Stimulated activated CD8-positive, alpha-beta memory T cell treated with anti-CD3 and anti-CD28 coated beads, Interleukin-7, amount 100 ng/mL, for 4 hours (primary cell): ENCODE results near the gene TNFRSF12A.
"Not testable (repeated sequence)": the region's sequence is repeated elsewhere in the genome, so short reads cannot be mapped to it uniquely, and the experiment has no call there.

Experiments used
- DNase-seq, 2 donors: peaks; one replicate each; pipeline ENCODE4 v3.0.0-alpha.2; 2020; ENCODE audit warnings: low read depth in 2 of 2

TNFRSF12A gene

GRCh38 chr16:3049921-3050481 is 29.8 kb downstream of the TNFRSF12A start:
- DNase-seq, result no peak

GRCh38 chr16:3050487-3050886 is 30.3 kb downstream of the TNFRSF12A start:
- DNase-seq, result no peak

DNA sequence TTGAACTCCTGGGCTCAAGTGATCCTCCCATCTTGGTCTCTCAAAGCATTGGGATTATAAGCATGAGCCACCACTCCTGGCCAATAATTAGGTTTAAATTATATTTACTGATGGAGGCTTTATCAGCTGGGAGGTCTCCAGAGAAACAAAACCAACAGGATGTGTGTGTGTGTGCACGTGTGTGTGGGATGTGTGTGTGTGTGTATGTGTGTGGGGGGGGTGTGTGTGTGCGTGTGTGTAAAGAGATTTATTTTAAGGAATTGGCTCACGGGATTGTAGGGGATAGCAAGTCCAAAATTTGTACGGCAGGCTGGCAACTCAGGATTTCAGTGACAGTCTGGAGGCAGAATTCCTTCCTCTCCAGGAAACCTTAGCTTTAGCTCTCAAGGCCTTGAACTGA is 30.8 kb downstream of the TNFRSF12A start:
- DNase-seq, result no peak

DNA sequence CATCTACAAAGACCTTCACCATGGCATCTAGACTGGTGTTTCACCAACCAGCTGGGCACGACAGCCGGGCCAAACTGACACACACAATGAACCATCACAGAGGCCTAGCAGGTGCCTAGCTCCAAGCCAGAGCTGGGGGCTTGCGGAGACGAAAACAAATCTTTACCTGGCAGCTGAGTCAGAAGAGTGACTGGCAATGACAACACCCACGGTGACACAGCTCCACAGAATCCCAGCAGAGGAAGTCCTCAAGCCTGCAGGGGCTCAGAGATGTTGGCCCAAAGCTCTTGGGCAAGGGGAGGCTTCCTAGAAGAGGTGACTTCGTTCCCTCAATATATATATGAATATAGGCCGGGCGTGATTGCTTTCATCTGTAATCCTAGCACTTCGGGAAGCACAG is 31.3 kb downstream of the TNFRSF12A start:
- DNase-seq, result no peak

- DNase-seq, result not testable (repeated sequence)
Observed at GRCh38 chr16:3052571-3053329, 32.6 kb downstream of the TNFRSF12A start.

- DNase-seq, result not testable (repeated sequence)
Observed at GRCh38 chr16:3053330-3053710, 33.2 kb downstream of the TNFRSF12A start.

GRCh38 chr16:3054965-3055733 is 35.0 kb downstream of the TNFRSF12A start:
- no peak for DNase-seq

DNA sequence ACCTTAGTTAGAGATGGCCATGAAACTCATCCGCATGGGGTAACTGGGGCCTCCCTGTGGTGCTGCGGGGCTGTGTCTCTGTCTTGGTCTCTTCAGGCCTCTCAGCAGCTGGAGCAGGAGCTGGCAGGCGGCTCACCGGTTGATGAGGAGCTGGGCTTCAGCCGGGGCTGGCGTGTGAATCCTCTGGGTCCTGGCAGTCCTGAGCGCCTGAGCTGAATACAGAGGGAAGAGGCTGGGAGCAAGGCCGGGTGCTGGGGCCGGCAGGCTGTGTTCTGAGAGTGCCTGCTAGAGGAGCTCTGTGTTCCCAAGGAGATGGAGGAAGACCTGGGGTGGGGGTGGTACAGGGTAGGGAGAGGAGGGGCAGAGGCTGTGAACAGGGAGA is 35.6 kb downstream of the TNFRSF12A start:
- DNase-seq, result not testable (repeated sequence)

DNA sequence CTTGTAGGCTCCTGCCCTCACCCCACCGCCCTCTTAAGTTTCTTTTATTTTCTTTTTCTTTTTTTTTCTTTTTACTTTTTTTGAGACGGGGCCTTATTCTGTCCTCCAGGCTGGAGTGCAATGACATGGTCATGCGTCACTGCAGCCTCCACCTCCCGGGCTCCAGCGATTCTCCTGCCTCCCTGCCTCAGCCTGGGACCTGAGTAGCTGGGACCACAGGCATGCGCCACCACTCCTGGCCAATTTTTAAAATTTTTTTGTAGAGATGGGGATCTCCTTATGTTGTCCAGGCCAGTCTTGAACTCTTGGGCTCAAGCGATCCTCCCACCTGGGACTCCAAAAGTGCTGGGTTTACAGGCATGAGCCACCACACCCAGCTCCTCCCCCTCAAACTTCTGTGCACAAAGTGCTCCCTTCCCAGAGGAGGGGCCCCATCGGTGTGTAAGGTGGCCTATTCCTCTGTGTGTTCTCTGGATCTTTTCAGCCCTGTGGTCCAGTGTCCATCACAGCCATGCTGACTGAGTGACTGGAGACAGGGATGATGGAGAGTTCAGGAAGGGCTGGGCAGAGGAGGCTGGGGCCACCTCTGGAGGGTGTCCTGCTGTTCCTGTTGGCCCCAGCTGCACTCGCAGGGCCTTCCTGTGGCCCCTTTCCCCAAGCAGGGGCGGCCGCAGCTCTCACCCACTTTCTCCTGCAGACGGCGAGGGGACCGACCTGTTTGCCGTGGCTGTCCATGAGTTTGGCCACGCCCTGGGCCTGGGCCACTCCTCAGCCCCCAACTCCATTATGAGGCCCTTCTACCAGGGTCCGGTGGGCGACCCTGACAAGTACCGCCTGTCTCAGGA is 36.4 kb downstream of the TNFRSF12A start:
- DNase-seq, result no peak

GRCh38 chr16:3057181-3058138 is 37.3 kb downstream of the TNFRSF12A start:
- DNase-seq, result no peak

DNA sequence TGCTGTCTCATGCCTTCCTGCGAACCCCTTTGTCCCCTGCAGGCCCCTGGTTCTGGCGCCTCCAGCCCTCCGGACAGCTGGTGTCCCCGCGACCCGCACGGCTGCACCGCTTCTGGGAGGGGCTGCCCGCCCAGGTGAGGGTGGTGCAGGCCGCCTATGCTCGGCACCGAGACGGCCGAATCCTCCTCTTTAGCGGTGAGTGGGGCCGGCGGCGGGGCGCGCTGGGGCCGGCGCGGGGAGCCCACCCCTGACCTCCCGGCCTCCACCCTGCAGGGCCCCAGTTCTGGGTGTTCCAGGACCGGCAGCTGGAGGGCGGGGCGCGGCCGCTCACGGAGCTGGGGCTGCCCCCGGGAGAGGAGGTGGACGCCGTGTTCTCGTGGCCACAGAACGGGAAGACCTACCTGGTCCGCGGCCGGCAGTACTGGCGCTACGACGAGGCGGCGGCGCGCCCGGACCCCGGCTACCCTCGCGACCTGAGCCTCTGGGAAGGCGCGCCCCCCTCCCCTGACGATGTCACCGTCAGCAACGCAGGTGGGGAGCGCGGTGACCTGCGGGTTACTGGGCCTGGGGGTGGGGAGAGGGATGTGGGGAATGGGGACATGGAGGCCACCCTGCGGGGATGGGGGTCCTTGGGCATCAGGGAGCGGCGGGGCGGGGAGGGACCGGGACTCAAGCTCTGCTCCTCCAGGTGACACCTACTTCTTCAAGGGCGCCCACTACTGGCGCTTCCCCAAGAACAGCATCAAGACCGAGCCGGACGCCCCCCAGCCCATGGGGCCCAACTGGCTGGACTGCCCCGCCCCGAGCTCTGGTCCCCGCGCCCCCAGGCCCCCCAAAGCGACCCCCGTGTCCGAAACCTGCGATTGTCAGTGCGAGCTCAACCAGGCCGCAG is 38.2 kb downstream of the TNFRSF12A start:
- DNase-seq, result no peak

GRCh38 chr16:3059041-3059722 is 39.0 kb downstream of the TNFRSF12A start:
- peak; percentile 64 to 81 for DNase-seq

GRCh38 chr16:3059723-3060242 is 39.6 kb downstream of the TNFRSF12A start:
- no peak for DNase-seq

GRCh38 chr16:3060339-3061127 is 40.4 kb downstream of the TNFRSF12A start:
- DNase-seq, result no peak

DNA sequence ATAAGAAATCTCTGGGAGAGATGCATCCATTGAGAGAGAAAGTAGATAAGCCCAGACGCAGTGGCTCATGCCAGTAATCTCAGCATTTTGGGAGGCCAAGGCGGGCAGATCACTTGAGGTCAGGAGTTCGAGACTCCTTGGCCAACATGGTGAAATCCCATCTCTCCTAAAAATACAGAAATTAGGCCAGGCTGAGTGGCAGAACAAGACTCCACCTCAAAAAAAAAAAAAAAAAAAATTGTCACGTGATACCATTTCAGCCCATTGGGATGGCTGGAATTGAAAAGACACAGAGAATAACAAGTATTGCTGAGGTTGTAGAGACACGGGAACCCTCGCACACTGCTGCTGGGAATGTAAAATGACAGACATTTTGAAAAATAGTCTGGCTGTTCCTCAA is 42.4 kb downstream of the TNFRSF12A start:
- DNase-seq, result no peak

DNA sequence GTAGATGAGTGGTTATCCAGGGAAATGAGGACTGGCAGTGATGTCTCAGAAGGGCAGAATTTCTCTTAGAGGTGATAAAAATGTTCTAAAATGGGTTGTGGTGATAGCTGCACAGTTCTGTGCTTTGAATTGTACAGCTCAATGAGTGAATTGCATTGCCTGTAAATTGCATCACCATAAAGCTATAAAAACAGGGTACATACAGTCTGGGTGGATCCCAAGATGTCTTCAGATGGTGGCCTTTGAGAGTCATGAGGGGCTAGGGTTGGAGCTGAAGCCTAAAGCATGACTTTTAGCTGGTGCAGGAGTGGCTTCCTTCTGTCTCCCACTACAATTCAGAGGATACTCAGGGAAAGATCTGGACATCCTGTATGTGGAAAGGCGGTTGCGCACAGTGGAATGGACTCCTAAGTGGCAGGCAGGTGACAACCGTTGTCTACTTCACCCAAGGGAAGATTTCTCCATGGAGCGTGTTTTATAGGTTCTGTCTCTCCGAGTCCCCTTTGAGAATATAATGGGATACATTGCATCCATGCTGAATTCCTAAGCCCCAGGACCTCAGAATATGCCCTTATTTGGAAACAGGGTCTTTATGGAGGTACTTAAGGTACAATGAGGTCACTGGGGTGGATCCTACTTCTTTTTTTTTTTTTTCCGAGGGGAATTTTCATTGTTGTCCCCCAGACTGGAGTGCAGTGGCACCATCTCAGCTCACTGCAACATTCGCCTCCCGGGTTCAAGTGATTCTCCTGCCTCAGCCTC is 43.6 kb downstream of the TNFRSF12A start:
- no peak for DNase-seq

GRCh38 chr16:3065069-3065741 is 45.0 kb downstream of the TNFRSF12A start, which contains the start of gene IL32:
Gene IL32 (plus strand): TSS chr16:3065640. CDS start chr16:3065812, 172 bp downstream.
- peak; percentile 64 to 65 for DNase-seq
